ENCODE data around the gene PIERCE2. TPM values are rescaled to one million over a fixed set of nuclear protein-coding genes. Genes with fewer than 3 reads are reported as not detected.

The PIERCE2 gene
- total and polyA plus RNA-seq, 2 of the 13 experiments (the other 11 are each of a cell fraction or from before 2014, with no cell fraction given), result 0.09 TPM; not detected in 1

GRCh38 chr15:55408012-55408928 lies at the start of gene PIERCE2, which contains the start of gene CCPG1 (continued):
- TF ChIP-seq, protein P1, sequence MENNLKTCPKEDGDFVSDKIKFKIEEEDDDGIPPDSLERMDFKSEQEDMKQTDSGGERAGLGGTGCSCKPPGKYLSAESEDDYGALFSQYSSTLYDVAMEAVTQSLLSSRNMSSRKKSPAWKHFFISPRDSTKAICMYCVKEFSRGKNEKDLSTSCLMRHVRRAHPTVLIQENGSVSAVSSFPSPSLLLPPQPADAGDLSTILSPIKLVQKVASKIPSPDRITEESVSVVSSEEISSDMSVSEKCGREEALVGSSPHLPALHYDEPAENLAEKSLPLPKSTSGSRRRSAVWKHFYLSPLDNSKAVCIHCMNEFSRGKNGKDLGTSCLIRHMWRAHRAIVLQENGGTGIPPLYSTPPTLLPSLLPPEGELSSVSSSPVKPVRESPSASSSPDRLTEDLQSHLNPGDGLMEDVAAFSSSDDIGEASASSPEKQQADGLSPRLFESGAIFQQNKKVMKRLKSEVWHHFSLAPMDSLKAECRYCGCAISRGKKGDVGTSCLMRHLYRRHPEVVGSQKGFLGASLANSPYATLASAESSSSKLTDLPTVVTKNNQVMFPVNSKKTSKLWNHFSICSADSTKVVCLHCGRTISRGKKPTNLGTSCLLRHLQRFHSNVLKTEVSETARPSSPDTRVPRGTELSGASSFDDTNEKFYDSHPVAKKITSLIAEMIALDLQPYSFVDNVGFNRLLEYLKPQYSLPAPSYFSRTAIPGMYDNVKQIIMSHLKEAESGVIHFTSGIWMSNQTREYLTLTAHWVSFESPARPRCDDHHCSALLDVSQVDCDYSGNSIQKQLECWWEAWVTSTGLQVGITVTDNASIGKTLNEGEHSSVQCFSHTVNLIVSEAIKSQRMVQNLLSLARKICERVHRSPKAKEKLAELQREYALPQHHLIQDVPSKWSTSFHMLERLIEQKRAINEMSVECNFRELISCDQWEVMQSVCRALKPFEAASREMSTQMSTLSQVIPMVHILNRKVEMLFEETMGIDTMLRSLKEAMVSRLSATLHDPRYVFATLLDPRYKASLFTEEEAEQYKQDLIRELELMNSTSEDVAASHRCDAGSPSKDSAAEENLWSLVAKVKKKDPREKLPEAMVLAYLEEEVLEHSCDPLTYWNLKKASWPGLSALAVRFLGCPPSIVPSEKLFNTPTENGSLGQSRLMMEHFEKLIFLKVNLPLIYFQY (CRISPR knock-in tag; IDR thresholded peaks at IDR 0.05; ENCODE audit: borderline replicate concordance), result no peak; the same call in 1 of the 2 replicates
- TF ChIP-seq ZNF503 (CRISPR knock-in tag; IDR thresholded peaks at IDR 0.05) (no peak), ZNF205 (CRISPR knock-in tag; IDR thresholded peaks at IDR 0.05) (no peak), REST (IDR thresholded peaks at IDR 0.05; ENCODE audit: borderline replicate concordance in 1 of 2, low read depth in 1 of 2, low read length in 2 of 2) (no peak), HCFC1 (IDR thresholded peaks at IDR 0.05; ENCODE audit: low read depth, low read length) (peak; percentile 74; the same call in 1 of the 2 replicates), RARG (CRISPR knock-in tag; IDR thresholded peaks at IDR 0.05; ENCODE audit: low read depth) (no peak), RFX3 (CRISPR knock-in tag; IDR thresholded peaks at IDR 0.05) (peak; percentile 91), RORA (CRISPR knock-in tag; IDR thresholded peaks at IDR 0.05) (no peak), HOMEZ (CRISPR knock-in tag; IDR thresholded peaks at IDR 0.05; ENCODE audit: low read depth) (peak; percentile 32; the same call in 1 of the 2 replicates), PAF1 (CRISPR knock-in tag; IDR thresholded peaks at IDR 0.05) (no peak)
- TF ChIP-seq, protein P2, sequence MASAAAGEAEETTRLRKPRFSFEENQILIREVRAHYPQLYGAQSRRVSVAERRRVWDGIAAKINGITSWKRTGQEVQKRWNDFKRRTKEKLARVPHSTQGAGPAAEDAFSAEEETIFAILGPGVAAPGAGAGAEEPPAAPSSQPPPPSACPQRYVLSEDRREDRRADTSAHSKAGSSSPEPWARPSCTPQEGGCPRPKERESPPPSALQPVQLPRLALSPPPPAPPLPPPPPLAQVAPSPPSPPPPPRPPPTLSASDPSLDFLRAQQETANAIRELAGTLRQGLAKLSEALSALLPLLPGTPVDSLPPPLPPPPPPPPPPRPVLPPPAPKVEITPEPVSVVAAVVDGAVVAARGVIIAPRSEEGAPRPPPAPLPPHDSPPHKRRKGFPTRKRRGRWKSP (CRISPR knock-in tag; IDR thresholded peaks at IDR 0.05), result peak; percentile 69; the same call in 1 of the 2 replicates
- TF ChIP-seq, protein P3, sequence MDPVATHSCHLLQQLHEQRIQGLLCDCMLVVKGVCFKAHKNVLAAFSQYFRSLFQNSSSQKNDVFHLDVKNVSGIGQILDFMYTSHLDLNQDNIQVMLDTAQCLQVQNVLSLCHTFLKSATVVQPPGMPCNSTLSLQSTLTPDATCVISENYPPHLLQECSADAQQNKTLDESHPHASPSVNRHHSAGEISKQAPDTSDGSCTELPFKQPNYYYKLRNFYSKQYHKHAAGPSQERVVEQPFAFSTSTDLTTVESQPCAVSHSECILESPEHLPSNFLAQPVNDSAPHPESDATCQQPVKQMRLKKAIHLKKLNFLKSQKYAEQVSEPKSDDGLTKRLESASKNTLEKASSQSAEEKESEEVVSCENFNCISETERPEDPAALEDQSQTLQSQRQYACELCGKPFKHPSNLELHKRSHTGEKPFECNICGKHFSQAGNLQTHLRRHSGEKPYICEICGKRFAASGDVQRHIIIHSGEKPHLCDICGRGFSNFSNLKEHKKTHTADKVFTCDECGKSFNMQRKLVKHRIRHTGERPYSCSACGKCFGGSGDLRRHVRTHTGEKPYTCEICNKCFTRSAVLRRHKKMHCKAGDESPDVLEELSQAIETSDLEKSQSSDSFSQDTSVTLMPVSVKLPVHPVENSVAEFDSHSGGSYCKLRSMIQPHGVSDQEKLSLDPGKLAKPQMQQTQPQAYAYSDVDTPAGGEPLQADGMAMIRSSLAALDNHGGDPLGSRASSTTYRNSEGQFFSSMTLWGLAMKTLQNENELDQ (CRISPR knock-in tag; IDR thresholded peaks at IDR 0.05; ENCODE audit: borderline replicate concordance), result no peak

Data from HepG2 (cell line).